DND-41 (cell line): ENCODE data around the gene RNASEL.

Experiments
- ATAC-seq: fragments of 200-7000 bp; cut with Tn5 transposase; 3 replicates; pipeline ENCODE4 v1.9.1; 2021; ENCODE audit warnings: low read depth; ENCODE audit not compliant: insufficient read depth
- DNase-seq: peaks from one replicate; pipeline ENCODE4 v3.0.0-alpha.2; 2020
- H2AFZ ChIP-seq: 2 replicates; pipeline ENCODE4 v1.6.0; 2012; ENCODE audit warnings: low read depth, low read length
- H3K27ac ChIP-seq: 2 replicates; pipeline ENCODE4 v1.5.1; 2012; ENCODE audit warnings: low read length, inconsistent platforms
- H3K27me3 ChIP-seq: fragments of 200-600 bp; sonication (generic); 2 replicates; pipeline ENCODE4 v1.6.0; 2012; ENCODE audit warnings: low read length, mild to moderate bottlenecking, inconsistent platforms; ENCODE audit not compliant: insufficient read depth, poor library complexity
- H3K36me3 ChIP-seq: 2 replicates; pipeline ENCODE4 v1.5.1; 2012; ENCODE audit warnings: low read length, inconsistent platforms; ENCODE audit not compliant: insufficient read depth
- H3K4me1 ChIP-seq: 2 replicates; pipeline ENCODE4 v1.5.1; 2012; ENCODE audit warnings: mild to moderate bottlenecking, low read length; ENCODE audit not compliant: insufficient read depth
- H3K4me2 ChIP-seq: 2 replicates; pipeline ENCODE4 v1.6.0; 2012; ENCODE audit warnings: mild to moderate bottlenecking, moderate library complexity, low read length, inconsistent platforms; ENCODE audit not compliant: insufficient read depth
- H3K4me3 ChIP-seq, 2 experiments: fragments of 200-600 bp in 1 of 2; shearing (Covaris generic) in 1 of 2; 2 replicates each; pipeline ENCODE4 v1.5.1; 2012 to 2016; ENCODE audit warnings: inconsistent platforms in 2 of 2, low read length in 2 of 2, mild to moderate bottlenecking in 2 of 2, low read depth in 1 of 2, moderate library complexity in 1 of 2
- H3K79me2 ChIP-seq: 2 replicates; pipeline ENCODE4 v1.6.0; 2012; ENCODE audit warnings: low read length, inconsistent platforms; ENCODE audit not compliant: insufficient read depth
- H3K9ac ChIP-seq: 2 replicates; pipeline ENCODE4 v1.6.0; 2012; ENCODE audit warnings: low read depth, mild to moderate bottlenecking, inconsistent platforms, low read length, moderate library complexity
- H3K9me3 ChIP-seq: 2 replicates; pipeline ENCODE4 v1.5.1; 2012; ENCODE audit warnings: low read length, moderate library complexity, mild to moderate bottlenecking, inconsistent platforms; ENCODE audit not compliant: insufficient read depth, severe bottlenecking
- H4K20me1 ChIP-seq: 2 replicates; pipeline ENCODE4 v1.6.0; 2012; ENCODE audit warnings: low read length; ENCODE audit not compliant: insufficient read depth
- EZH2 ChIP-seq: IDR thresholded peaks from 3 replicates; pipeline ENCODE4 v1.6.1; 2012; ENCODE audit warnings: borderline replicate concordance, low read depth, mild to moderate bottlenecking, moderate library complexity, low read length, inconsistent platforms; ENCODE audit not compliant: severe bottlenecking
- TF ChIP-seq, protein P1 (sequence below): IDR thresholded peaks from 2 replicates; pipeline ENCODE4 v1.5.1; 2012; ENCODE audit warnings: borderline replicate concordance, low read length, moderate library complexity, mild to moderate bottlenecking; ENCODE audit not compliant: poor library complexity, severe bottlenecking; ENCODE audit errors: extremely low read depth

The RNASEL gene

DNA sequence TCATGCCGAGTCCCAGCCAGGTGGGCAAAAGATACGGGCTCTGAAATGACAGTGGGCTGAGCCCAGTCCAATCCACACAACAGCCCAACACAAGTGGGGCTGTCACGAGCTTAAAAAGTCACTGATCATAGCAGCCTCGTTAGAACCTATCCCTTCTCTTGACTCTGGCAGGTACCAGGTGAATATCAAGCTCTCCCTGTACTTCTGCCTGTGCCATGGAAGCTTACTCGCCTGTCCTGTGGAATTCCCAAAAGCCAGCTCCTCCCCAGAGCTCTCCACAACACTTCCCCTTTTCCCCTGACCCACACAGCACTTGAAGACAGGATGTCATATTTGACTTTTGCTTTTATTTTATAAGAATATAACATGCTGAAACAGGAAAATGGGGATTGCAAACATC lies 9.2 kb upstream of the RNASEL start:
- H3K79me2 ChIP-seq: peaks cover 22% of the 10 kb centered on the region
- H4K20me1 ChIP-seq: peaks cover 31% of the 10 kb centered on the region; the same call in 1 of the 2 replicates
- no peak overlapping the region for H2AFZ ChIP-seq
- no peak for DNase-seq
- no peak for TF ChIP-seq EZH2
- TF ChIP-seq, protein P1, sequence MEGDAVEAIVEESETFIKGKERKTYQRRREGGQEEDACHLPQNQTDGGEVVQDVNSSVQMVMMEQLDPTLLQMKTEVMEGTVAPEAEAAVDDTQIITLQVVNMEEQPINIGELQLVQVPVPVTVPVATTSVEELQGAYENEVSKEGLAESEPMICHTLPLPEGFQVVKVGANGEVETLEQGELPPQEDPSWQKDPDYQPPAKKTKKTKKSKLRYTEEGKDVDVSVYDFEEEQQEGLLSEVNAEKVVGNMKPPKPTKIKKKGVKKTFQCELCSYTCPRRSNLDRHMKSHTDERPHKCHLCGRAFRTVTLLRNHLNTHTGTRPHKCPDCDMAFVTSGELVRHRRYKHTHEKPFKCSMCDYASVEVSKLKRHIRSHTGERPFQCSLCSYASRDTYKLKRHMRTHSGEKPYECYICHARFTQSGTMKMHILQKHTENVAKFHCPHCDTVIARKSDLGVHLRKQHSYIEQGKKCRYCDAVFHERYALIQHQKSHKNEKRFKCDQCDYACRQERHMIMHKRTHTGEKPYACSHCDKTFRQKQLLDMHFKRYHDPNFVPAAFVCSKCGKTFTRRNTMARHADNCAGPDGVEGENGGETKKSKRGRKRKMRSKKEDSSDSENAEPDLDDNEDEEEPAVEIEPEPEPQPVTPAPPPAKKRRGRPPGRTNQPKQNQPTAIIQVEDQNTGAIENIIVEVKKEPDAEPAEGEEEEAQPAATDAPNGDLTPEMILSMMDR: no peak
- no peak overlapping the region for H3K4me3 ChIP-seq
- no peaks in the 10 kb centered on the region for H3K27me3 ChIP-seq
- no peak overlapping the region for H3K9ac ChIP-seq
- H3K27ac ChIP-seq: no peak overlapping the region
- peaks cover 28% of the 10 kb centered on the region for H3K4me1 ChIP-seq
- H3K4me2 ChIP-seq: no peak overlapping the region
- H3K9me3 ChIP-seq: no peaks in the 10 kb centered on the region
- no peak for ATAC-seq
- peaks cover 41% of the 10 kb centered on the region for H3K36me3 ChIP-seq

DNA sequence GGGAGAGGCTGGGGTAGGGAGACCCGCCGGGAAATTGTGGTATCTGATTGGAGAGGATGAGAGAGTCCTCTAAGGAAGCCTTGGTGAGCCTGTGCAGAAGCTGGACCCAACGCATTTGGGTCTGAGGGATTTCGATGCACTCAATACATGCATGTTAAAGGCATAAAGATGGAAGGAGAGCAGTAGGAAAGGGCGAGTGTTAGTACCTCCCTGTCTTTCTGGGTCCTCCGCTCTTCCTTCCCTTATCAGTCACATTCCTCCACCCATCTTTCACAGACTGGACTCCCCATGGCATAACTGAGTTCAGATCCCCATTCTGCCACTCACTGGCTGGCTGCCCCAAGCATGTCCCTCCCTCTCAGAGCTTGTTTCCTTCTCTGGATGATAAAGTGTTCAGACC lies 7.9 kb upstream of the RNASEL start:
- H3K4me3 ChIP-seq: no peak overlapping the region
- DNase-seq (no peak), ATAC-seq (no peak)
- no peak overlapping the region for H3K27ac ChIP-seq
- H3K4me1 ChIP-seq: peaks cover 14% of the 10 kb centered on the region
- H2AFZ ChIP-seq: no peak overlapping the region
- no peaks in the 10 kb centered on the region for H3K27me3 ChIP-seq
- H4K20me1 ChIP-seq: peaks cover 22% of the 10 kb centered on the region; the same call in 1 of the 2 replicates
- peaks cover 30% of the 10 kb centered on the region for H3K36me3 ChIP-seq
- no peak overlapping the region for H3K4me2 ChIP-seq
- H3K9me3 ChIP-seq: no peaks in the 10 kb centered on the region
- peaks cover 10% of the 10 kb centered on the region for H3K79me2 ChIP-seq
- TF ChIP-seq, protein P1: no peak
- no peak for TF ChIP-seq EZH2
- no peak overlapping the region for H3K9ac ChIP-seq

DNA sequence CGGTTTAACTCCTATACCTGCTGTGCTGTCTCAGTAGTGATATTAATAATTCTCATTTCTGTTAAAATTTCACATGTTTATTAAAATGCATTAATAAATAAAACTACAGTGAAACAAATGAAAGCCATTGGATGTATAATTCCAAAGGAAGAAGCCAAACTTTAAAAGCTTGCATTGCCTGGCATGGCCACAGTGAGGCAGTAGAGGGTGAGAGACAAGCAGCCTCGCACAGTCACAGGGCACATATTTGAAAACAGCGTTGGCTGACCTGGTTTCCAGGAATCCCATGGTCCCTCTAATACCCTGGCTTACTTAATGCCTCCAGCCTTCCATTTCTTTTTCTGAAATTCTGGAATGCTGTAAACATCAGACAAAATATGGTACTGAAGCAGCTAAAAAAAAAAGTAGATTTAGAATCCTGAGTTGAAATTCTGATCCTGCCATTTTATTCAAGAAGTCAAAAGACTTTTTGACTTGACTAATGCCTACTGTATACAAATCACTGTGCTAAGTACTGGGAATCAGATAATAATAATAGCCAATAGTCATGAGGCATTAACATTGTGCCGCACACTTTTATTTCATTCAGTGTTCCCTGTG lies 6.7 kb upstream of the RNASEL start:
- Histone ChIP-seq H3K36me3 (peaks cover 19% of the 10 kb centered on the region), H3K9ac (no peak overlapping the region), H3K4me1 (peaks cover 2% of the 10 kb centered on the region), H4K20me1 (peaks cover 12% of the 10 kb centered on the region; the same call in 1 of the 2 replicates), H3K27me3 (no peaks in the 10 kb centered on the region), H3K4me3 (no peak overlapping the region), H3K4me2 (no peak overlapping the region), H3K27ac (no peak overlapping the region), H3K9me3 (no peaks in the 10 kb centered on the region), H3K79me2 (no peaks in the 10 kb centered on the region; the same call in 1 of the 2 replicates), H2AFZ (no peak overlapping the region)
- ATAC-seq (peak; percentile 73), DNase-seq (peak; percentile 76)
- TF ChIP-seq EZH2: no peak
- TF ChIP-seq, protein P1: peak; percentile 96
